GM12801 (cell line): ENCODE data around the gene SNX27.

Experiments used
- TF ChIP-seq, protein P1 (sequence below): IDR thresholded peaks from one replicate; pipeline ENCODE4 v1.5.1; 2011; ENCODE audit warnings: control low read depth; ENCODE audit not compliant: insufficient read length; ENCODE audit errors: extremely low read depth

Gene SNX27

DNA sequence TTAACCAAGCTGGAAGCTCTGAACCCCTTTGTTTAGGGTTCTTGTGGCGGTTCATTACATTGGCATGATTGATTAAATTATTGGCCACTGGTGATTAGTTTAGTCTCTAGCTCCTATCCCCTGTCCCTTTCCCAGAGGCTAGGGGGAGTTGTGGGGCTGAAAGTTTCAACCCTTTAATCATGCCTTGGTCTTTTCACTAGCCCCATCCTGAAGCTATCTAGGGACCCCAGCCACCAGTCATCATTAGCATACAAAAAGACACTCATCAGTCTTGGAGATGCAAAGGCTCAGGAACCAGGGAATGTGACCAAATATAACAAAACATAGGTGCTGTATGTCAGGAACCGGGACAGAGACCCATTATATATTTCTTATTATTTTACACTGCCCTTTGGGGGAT is 34.7 kb upstream of the SNX27 start:
- TF ChIP-seq, protein P1, sequence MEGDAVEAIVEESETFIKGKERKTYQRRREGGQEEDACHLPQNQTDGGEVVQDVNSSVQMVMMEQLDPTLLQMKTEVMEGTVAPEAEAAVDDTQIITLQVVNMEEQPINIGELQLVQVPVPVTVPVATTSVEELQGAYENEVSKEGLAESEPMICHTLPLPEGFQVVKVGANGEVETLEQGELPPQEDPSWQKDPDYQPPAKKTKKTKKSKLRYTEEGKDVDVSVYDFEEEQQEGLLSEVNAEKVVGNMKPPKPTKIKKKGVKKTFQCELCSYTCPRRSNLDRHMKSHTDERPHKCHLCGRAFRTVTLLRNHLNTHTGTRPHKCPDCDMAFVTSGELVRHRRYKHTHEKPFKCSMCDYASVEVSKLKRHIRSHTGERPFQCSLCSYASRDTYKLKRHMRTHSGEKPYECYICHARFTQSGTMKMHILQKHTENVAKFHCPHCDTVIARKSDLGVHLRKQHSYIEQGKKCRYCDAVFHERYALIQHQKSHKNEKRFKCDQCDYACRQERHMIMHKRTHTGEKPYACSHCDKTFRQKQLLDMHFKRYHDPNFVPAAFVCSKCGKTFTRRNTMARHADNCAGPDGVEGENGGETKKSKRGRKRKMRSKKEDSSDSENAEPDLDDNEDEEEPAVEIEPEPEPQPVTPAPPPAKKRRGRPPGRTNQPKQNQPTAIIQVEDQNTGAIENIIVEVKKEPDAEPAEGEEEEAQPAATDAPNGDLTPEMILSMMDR: no peak

DNA sequence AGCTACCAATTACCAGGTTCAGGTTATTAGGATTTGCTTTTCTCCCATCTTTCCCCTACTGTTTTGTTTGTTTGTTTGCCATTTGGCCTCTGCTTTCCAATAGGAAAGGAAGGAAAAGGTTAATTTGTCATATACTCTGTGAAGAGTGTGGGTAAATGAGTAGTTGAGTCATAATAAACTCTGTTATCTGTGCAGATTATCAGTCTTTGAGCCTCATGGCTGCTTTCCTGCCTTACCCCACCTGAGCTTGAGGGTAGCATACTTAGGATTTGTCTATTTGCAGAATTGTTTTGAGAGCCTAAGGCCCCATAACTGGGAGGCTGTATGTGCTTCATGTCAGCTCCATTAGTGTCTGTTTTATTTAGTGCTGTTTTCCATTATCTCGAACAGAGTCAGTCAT is 32.9 kb upstream of the SNX27 start:
- TF ChIP-seq, protein P1: no peak

- TF ChIP-seq, protein P1: no peak
Observed at GRCh38 chr1:151579436-151580225, 32.2 kb upstream of the SNX27 start.

GRCh38 chr1:151581451-151581850 is 30.4 kb upstream of the SNX27 start:
- TF ChIP-seq, protein P1: no peak

DNA sequence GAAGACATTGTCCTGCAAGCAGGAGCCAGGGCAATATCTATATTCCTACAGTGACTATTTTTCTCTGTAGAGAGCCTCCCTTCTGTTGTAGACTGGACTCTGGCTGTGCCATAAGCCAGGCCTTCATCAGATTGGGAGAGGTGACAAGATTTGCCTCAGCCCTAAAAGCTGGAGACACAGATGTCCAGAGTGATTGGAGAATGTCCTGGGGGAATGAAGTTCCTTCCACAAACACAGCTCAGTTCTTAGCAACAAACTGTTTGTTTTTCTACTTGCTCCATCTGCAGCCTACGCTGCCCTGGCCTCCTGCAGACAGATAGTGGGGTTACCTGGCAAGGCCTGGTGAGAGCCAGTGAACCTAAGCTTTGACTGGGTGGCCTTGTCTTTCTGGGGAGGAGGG is 29.9 kb upstream of the SNX27 start:
- TF ChIP-seq, protein P1: no peak

GRCh38 chr1:151583796-151584195 is 28.1 kb upstream of the SNX27 start:
- TF ChIP-seq, protein P1: no peak

DNA sequence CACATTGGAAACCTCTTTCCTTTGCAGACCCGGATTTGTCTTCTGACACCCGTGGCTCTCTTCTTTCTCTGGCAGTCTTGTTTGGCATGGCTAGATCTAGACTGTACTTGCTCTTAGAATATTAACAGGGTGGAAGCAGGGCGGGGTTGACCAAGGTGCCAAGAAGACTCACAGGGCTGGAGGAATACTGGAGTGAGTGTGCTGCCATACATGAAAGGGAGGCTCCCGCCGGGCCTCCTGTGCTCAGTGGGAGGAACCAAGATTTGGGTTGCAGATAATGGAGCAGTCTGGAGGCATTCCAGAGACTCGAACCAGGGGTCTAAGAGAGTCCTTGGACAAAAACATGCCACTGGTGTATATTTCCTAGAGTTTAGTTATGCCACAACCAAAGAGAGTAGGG is 27.6 kb upstream of the SNX27 start:
- TF ChIP-seq, protein P1: no peak
